Stimulated activated CD4-positive, alpha-beta T cell treated with anti-CD3 and anti-CD28 coated beads, Interleukin-2, amount 100 ng/mL, for 24 hours (primary cell): ENCODE data around the gene PNMA8A.
A peak's percentile ranks its signal among the peaks of the same experiment; 100 is the strongest.

ENCODE experiments used
- DNase-seq, 2 donors: peaks; one replicate each; pipeline ENCODE4 v3.0.0-alpha.2; 2020

Gene PNMA8A

GRCh38 chr19:46491975-46492682 lies 20.8 kb upstream of the PNMA8A start:
- DNase-seq = no peak

- no peak for DNase-seq
Measured at GRCh38 chr19:46490774-46491173, 19.4 kb upstream of the PNMA8A start.

- DNase-seq = no peak
Measured at GRCh38 chr19:46489445-46490272, 18.3 kb upstream of the PNMA8A start.

- DNase-seq = no peak
Measured at GRCh38 chr19:46488551-46488950, 17.2 kb upstream of the PNMA8A start.

- peak; percentile 86 to 87 for DNase-seq
Measured at GRCh38 chr19:46487802-46488445, 16.6 kb upstream of the PNMA8A start.

- no peak for DNase-seq
Measured at GRCh38 chr19:46487178-46487801, 15.9 kb upstream of the PNMA8A start.

- no peak for DNase-seq
Measured at GRCh38 chr19:46486358-46486757, 15.0 kb upstream of the PNMA8A start.

- no peak for DNase-seq
Measured at GRCh38 chr19:46484656-46485055, 13.3 kb upstream of the PNMA8A start.

- DNase-seq = no peak
Measured at GRCh38 chr19:46482631-46483030, 11.3 kb upstream of the PNMA8A start.

GRCh38 chr19:46481947-46482346 lies 10.6 kb upstream of the PNMA8A start:
- no peak for DNase-seq

- DNase-seq = no peak
Measured at GRCh38 chr19:46481223-46481848, 10.0 kb upstream of the PNMA8A start.

GRCh38 chr19:46480415-46480814 lies 9.1 kb upstream of the PNMA8A start:
- no peak for DNase-seq

GRCh38 chr19:46478356-46478986 lies 7.1 kb upstream of the PNMA8A start:
- DNase-seq = no peak

GRCh38 chr19:46475986-46476385 lies 4.6 kb upstream of the PNMA8A start:
- no peak for DNase-seq

GRCh38 chr19:46474211-46474610 lies 2.8 kb upstream of the PNMA8A start:
- no peak for DNase-seq

- no peak for DNase-seq
Measured at GRCh38 chr19:46472592-46472991, 1.2 kb upstream of the PNMA8A start.

GRCh38 chr19:46471811-46472543 lies 614 bp upstream of the PNMA8A start:
- DNase-seq = no peak

GRCh38 chr19:46470376-46470775 lies 987 bp downstream of the PNMA8A start:
- no peak for DNase-seq

- no peak for DNase-seq
Measured at GRCh38 chr19:46469541-46470185, 1.7 kb downstream of the PNMA8A start.

GRCh38 chr19:46466536-46467196 lies 4.7 kb downstream of the PNMA8A start:
- peak in 1 of 2 donors; percentile 20 for DNase-seq

- no peak for DNase-seq
Measured at GRCh38 chr19:46463516-46463915, 7.8 kb downstream of the PNMA8A start.
